ENCODE measurements around the gene MC2R.
"Not testable (repeated sequence)": the region's sequence is repeated elsewhere in the genome, so short reads cannot be mapped to it uniquely, and the experiment has no call there.

Gene MC2R

DNA sequence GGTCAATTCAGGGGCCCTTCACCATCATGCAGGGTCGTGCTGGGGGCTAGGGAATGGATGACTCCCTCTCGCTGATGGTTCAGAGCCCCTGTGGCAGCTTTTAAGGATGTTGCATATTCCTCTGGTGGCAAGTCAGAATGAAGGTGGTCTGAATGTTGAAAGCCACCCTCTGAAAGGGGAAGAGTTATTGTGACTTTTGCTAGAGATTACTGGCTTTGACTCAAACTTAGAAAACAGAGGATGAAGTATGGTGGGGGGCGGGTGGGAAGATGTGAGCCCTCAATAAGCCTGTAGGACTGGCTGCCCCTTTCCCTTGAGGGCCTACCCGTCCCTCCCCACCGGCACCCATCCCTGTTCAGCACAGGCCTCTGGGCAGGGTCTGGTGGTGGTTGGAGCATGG, 23.2 kb downstream of the MC2R start:
- no peak for DNase-seq

DNA sequence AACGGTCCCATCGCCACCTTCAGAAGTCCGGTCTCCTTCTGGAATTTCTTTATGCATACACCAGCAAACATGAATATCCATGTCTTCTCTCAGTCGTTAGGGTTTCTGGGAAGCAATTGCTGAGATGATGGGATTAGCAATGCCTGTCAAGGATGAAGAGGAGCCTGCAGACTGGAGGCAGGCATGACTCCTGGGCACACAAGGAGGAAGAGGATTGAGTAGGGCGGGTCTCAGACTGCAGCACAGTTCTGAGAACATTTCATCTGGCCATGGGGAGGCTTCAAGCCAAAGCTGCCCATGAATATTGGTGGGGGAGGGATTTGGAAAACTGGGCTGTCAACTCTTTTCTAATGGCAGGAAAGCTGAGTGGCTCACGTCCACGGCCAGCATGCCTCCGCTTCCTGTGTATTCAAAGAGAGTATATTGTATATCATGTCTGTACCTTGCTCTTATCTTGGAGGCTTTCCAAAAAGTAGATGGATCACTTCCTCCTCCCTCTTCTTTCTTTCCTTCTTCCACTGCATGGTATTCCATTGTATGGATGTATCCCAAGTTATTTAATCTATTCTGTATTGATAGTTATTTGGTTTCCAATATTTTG, 24.5 kb downstream of the MC2R start:
- DNase-seq, result no peak

GRCh38 chr18:13889671-13890070, 25.7 kb downstream of the MC2R start:
- no peak for DNase-seq

GRCh38 chr18:13888191-13888716, 27.1 kb downstream of the MC2R start:
- no peak for DNase-seq

DNA sequence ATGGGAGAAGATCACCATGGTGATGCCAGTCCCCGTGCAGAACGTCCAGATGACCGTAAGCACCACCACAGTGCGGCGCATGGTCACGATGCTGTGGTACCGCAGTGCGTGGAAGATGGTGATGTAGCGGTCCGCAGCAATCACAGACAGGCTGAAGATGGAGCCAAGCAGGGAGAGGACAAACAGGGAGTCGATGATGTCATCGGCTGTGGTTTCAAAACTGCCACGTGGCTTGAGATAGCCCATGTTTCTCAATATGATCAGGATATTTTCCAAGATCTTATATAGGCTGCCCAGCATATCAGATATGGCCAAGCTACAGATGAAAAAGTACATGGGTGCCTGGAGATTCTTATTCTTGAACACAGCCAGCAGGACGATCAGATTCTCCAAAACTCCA, 30.3 kb downstream of the MC2R start:
- no peak for DNase-seq

GRCh38 chr18:13879937-13880336, 35.4 kb downstream of the MC2R start:
- no peak for DNase-seq

GRCh38 chr18:13879492-13879891, 35.8 kb downstream of the MC2R start:
- DNase-seq, result no peak

GRCh38 chr18:13878857-13879256, 36.5 kb downstream of the MC2R start:
- DNase-seq, result no peak

- DNase-seq, result no peak
Measured at GRCh38 chr18:13877157-13877556, 38.2 kb downstream of the MC2R start.

DNA sequence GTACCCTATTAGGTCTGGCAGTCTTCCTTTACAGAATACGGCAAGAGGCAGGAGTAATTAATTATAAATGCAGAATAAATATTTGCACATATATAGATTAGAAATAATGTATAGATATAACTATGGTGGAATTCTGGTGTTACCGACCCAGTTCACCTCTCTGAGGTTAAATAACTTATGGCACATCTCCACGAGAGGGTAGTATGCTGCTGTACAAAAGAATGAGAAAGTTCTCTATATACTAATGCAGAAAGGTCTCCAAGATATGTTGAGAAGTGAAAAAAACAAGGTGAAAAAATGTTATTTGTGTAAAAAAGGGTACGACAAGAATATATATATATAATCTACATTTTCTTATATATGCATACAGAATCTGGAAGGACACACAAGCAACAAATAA, 40.8 kb downstream of the MC2R start:
- DNase-seq, result no peak

DNA sequence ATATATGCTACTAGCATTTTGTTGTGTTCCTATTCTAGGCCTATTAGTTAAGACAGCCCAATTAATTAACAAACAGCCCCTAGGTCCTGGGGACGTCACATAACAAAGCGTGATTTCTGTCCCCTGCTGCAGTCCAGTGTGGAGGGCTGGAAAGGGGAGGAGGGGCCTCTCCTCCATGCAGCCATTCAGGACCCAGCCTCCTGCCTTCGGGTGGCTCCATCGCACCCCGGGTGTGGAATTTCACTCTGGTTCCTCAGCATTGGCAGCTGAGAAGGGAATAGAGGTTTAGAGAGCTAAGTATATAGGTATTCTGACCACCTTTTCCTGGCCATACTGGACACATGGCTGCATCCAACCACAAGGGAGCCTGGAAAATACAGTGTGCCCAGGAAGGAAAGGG, 42.4 kb downstream of the MC2R start:
- DNase-seq, result no peak

- DNase-seq, result no peak
Measured at GRCh38 chr18:13872373-13872772, 43.0 kb downstream of the MC2R start.

- DNase-seq, result no peak
Measured at GRCh38 chr18:13871701-13872100, 43.6 kb downstream of the MC2R start.

GRCh38 chr18:13868501-13869271, 46.6 kb downstream of the MC2R start:
- no peak for DNase-seq

DNA sequence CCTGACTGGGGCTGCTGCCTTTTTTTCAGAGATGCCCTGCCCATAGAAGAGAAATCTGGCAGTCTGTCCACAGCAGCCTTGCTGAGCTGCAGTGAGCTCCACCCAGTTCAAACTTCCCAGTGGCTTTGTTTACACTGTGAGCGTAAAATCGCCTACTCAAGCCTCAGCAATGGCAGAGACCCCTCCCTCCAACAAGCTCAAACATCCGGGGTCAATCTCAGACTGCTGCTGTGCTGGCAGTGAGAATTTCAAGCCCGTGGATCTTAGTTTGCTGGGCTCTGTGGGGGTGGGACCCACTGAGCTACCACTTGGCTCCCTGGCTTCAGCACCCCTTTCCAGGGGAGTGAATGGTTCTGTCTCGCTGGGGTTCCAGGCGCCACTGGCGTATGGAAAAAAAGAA, 52.4 kb downstream of the MC2R start:
- not testable (repeated sequence) for DNase-seq

- DNase-seq, result no peak
Measured at GRCh38 chr18:13849791-13850190, 65.5 kb downstream of the MC2R start.

DNA sequence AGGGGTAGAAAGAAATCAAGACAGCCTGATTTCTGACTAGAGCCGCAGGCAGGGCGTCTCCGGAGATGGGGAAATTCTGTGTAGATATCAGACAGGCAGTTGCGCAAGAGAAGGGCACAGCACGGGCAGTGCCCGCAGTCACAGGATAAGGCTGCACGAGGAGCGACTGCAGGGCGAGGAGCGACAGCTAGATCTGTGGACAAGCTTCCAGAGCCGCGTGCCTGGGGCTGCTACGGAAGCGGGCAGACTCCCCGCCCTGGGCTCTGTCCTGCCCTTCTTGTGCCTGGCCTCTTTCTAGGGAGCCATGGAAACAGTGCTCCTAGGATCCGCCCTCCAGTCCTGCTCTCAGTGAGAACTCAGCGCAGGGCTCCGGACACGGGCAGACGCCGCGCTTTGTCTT, 78.8 kb downstream of the MC2R start:
- DNase-seq, result no peak

- DNase-seq, result no peak
Measured at GRCh38 chr18:13835202-13835601, 80.1 kb downstream of the MC2R start.

GRCh38 chr18:13834496-13835015, 80.8 kb downstream of the MC2R start:
- DNase-seq, result no peak

All from kidney glomerular epithelial cell (primary cell).